RWPE1 (cell line): ENCODE results near the gene HYDIN.
"Not testable (repeated sequence)": the region's sequence is repeated elsewhere in the genome, so short reads cannot be mapped to it uniquely, and the experiment has no call there.

Experiments used
- CTCF ChIA-PET: fragments of 350-600 bp; sonication (Branson Sonifier 250); formaldehyde crosslinking; extraction: SDS; loops from one replicate; lab custom pipeline; 2021; lab: Yijun Ruan, JAX
- POLR2A ChIA-PET: fragments of 400-600 bp; formaldehyde crosslinking; extraction: SDS; loops from one replicate; lab custom pipeline; 2020; ENCODE audit warnings: antibody characterized with exemption; ENCODE audit not compliant: low non-redundant PET; lab: Yijun Ruan, JAX
- DNase-seq: peaks from one replicate; pipeline ENCODE4 v3.0.0; 2012; ENCODE audit warnings: low spot score
- H3K27ac ChIP-seq: fragments of 450-650 bp; 2 replicates; pipeline ENCODE4 v1.5.1; 2017
- CTCF ChIP-seq: fragments of 450-650 bp; conservative IDR thresholded peaks from 2 replicates; pipeline ENCODE4 v1.5.1; 2017; ENCODE audit warnings: low read depth, mild to moderate bottlenecking

HYDIN gene

GRCh38 chr16:71198408-71198807 is 32.1 kb downstream of the HYDIN start:
- no peak overlapping the region for H3K27ac ChIP-seq
- CTCF ChIA-PET: no interaction called here
- DNase-seq: no peak
- no peak for TF ChIP-seq CTCF
- POLR2A ChIA-PET: no interaction called here

GRCh38 chr16:71192387-71192786 is 38.1 kb downstream of the HYDIN start:
- ChIA-PET POLR2A (no interaction called here), CTCF (no interaction called here)
- no peak overlapping the region for H3K27ac ChIP-seq
- no peak for DNase-seq
- TF ChIP-seq CTCF: no peak

GRCh38 chr16:71188956-71189712 is 41.4 kb downstream of the HYDIN start:
- ChIA-PET CTCF (interaction anchor here (0.7 kb wide), 1 partner anchor 186 kb away, joined by 3 read pairs; no protein-coding TSS in a partner anchor), POLR2A (no interaction called here)
- TF ChIP-seq CTCF: no peak
- H3K27ac ChIP-seq: no peak overlapping the region
- no peak for DNase-seq

DNA sequence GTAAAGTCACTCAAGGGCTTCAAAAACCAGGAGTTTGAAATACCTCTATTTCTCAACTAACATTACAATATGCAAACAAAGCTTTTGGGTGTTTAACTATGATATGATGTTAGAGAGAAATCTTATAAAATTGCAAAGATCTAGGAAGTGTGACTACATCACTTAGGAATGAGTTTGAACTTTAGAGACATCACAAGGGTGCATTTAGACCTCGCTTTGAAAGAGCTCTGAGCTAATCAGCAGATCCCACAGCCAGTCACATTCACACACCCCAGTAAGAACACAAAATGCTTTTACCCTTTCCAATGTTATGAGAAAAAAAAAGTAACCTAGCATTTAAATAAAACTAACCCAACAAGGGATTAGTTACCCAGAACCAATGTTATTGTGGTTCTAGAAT is 45.2 kb downstream of the HYDIN start:
- ChIA-PET CTCF (no interaction called here), POLR2A (no interaction called here)
- H3K27ac ChIP-seq: no peak overlapping the region
- no peak for TF ChIP-seq CTCF
- DNase-seq: no peak

DNA sequence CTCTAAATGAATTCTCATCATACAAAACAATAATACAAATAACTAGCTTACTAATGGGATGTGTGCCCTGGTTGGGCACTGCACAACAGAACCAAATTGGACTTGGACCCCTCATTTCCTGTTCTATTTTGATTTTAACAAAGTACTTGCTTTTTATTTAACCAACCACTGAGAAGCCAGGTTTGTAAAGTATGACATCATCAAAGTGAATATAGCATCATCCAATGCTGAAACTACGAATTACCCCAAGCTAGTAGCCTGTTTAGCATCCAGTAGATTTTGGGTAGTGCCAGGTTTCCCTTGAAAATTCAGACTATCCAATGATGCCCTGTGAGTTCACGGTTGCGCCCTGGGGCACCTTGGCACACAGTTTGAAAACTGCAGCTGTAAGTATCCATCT is 51.0 kb downstream of the HYDIN start:
- TF ChIP-seq CTCF: no peak
- ChIA-PET CTCF (no interaction called here), POLR2A (no interaction called here)
- no peak overlapping the region for H3K27ac ChIP-seq
- DNase-seq: no peak

- TF ChIP-seq CTCF: no peak
- ChIA-PET CTCF (no interaction called here), POLR2A (no interaction called here)
- DNase-seq: no peak
- no peak overlapping the region for H3K27ac ChIP-seq
These were observed 57.9 kb downstream of the HYDIN start for GRCh38 chr16:71172481-71173207.

GRCh38 chr16:71161007-71161406 is 69.5 kb downstream of the HYDIN start:
- H3K27ac ChIP-seq, POLR2A ChIA-PET, CTCF ChIA-PET, DNase-seq: not testable (repeated sequence)

DNA sequence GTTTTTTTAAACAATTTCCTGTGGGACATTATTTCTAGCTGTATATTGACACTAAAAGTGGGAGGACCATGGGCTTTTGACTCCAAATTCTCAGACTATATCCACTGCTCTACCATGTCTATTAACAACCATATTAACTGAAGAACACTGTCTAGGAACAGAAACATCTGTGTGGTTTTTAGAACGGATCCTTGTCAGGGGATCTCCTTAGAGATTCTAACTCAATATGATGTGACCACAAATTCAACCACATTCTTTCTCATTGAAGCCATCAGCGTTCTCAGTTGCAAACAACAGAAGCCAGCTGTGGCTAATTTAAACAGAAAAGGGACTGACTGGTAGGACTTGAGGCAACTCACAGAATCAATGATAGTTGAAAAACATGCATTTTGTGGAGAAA is 73.2 kb downstream of the HYDIN start:
- CTCF ChIA-PET, H3K27ac ChIP-seq, DNase-seq, POLR2A ChIA-PET: not testable (repeated sequence)

GRCh38 chr16:71153329-71153728 is 77.2 kb downstream of the HYDIN start:
- CTCF ChIA-PET, POLR2A ChIA-PET, DNase-seq, H3K27ac ChIP-seq: not testable (repeated sequence)

DNA sequence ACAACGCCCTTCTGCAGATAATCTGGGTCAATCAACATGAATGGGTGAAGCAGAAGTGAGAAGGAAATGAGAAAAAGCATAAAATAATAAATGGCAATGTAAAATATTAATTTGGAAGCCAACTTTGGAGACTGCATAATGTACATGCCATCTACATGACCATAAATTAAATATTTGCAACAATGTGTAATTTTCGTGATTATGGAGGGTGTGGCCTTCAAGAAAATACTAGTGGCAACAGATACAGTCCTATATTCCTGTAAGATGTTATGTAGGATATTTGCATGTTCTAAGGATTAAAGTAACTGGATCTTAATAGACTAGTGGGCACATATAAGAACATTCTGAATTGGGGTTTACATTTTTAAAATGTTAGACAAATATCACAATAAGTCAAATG is 78.9 kb downstream of the HYDIN start:
- H3K27ac ChIP-seq, CTCF ChIA-PET, POLR2A ChIA-PET, DNase-seq: not testable (repeated sequence)
